GM19397 (cell line): Measurements from ENCODE around the gene ACSS1.

Experiments
- ATAC-seq: cut with Tn5 transposase; IDR thresholded peaks from one replicate; pipeline ENCODE4 v1.9.1; 2021; ENCODE audit warnings: mild to moderate bottlenecking, moderate library complexity; ENCODE audit not compliant: unreplicated experiment

ACSS1 gene

DNA sequence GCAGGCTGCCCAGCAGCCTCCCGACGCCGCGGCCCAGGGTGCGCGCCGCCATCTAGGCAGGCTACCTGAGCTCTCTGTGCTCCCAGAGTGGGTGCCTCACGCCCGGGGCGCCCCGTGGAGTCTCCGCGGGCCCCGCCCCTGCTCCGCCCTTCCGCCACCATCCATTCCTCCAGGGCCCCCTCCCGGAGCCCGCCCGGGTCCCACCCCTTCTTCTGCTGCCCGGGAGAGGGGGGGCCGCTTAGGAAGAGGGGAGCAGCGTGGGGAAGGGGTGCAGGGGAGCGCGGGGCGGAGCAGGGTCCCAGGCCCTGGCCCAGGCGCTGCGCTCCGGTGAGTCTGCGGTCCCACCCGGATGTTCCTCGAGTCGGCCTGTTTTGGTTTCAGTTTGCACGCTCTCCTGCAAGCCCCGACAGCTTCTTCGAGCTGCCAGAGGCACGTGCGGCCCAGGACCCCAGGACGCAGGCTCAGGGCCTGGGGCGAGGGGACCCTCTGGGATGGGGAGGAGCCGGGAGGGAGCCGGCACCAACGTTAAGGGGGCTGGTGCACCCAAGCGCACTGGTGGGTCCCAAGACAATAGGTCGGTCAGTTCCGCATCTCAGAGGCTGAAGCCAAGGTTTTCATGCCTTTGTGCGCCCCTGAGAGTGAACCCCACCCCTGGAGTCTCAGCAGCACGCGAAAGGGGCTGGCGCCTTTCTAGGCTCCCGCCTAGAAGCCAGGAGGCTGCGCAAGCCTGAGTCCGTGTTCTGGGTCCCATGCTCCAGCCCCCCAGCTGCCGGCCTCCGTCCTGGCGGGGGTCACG is at the start of gene ACSS1:
ACSS1 (minus strand) TSS at position 89 of the 796 bp plus-strand sequence; CDS start at position 52, 37 bp downstream.
- ATAC-seq: peak; percentile 63

DNA sequence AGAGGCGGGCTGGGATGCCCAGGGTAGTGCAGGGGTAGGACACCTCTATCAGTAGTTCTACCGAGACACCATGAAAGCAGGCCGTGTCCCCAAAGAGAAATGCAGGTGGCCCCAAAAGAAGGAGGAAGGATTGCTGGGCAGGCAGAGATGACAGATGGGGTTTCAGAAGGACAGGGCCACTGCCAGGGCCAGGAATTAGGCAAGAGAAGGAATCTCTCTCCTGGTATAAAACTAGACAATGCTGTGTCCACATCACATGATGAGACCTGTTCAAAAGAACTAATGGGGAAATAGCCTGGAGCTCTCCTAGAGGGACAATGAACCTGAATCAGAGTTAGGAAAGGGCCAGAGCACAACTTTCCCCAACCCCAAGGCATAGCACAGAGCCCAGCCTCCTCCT is 45.6 kb upstream of the ACSS1 start:
- no peak for ATAC-seq

DNA sequence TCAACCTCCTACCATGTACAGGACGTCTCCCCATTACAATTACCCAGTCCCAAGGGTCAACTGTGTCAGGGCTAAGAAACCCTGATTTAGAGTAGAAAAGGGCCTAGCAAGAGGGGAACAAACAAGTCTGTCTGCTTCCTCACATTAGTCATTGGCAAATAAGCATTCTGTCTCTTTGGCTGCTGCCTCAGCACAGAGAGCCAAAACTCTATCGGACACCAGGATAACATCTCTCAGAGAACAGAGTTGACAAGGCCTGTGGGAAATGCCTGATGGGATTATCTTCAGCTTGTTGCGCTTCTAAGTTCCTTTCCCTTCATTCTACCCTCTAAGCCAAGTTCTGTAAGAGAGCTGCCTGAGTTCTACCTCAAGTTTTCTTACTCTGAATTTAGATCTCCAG is 43.0 kb upstream of the ACSS1 start:
- ATAC-seq: no peak

DNA sequence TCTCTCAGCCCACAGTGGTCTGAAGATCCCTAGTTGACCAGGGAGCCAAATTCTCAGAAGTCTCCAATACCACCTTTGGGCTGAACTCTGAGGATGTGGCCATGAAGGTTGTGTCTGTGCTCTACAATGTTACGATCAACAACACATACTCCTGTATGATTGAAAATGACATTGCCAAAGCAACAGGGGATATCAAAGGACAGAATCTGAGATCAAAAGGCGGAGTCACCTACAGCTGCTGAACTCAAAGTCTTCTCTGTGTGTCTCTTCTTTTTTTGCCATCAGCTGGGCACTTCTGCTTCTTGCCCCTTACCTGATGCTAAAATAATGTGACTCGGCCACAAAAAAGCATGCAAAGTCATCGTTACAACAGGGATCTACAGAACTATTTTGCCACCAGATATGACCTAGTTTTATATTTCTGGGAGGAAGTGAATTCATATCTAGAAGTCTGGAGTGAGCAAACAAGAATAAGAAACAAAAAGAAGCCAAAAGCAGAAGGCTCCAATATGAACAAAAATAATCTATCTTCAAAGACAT is 41.7 kb upstream of the ACSS1 start:
- ATAC-seq: no peak

DNA sequence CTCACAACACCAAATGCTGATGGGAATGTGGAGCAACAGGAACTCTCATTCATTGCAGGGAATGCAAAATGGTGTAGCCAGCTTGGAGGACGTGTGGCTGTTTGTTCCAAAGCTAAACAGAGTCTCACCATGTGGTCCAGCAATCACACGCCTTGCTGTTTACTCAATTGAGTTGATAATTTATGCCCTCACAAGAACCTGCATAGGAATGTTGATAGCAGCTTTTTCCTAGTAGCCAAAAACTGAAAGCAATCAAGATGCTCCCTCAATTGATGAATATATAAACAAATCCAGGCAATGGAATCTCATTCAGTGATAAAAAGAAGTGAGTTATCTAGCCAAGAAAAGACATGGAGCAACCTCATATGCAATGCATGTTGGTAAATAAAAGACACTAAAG is 39.6 kb upstream of the ACSS1 start:
- no peak for ATAC-seq

DNA sequence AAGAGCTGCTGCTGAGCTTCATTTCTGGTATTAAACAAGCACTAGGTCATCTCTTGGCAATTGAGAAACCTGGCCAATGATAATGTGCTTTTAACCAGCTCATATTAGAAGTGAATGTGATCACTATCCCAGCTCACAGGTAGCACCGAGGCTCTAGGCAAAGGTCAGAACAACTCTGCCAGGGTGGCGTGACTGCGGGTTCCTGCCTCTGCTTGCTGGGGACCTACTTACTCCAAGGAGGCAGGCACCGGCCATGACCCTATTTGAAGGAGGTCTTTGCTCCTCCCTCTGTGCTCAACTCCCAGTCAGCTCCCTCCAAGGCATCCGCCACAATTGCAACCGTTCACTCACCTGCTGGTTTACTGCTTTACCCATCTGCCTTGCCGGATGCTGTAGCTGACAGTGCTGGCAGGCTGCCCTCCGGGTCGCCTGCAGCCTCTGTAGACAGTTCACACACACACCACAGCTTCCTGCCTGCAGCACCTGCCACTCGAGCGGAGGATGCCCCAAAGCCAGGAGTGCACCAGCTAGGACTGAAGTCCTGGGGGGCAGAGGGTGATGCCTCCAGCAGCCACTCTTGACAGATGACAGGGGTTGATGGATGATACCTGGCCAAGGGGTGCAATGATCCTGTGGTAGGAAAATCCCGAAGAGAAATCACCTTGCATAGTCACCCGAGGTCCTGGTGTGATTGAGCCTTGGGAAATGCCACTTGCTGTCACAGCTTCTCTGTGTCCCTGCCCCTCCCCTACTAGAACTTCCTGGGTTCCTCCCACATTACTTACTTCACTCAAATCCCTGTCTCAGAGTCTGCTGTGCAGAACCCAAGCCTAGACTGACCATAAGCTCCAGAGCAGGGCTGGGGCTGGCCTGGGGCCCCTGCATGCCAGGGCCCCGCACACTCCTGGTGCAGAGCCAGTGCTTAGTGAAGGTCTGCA is 32.8 kb upstream of the ACSS1 start:
- peak; percentile 78 for ATAC-seq

DNA sequence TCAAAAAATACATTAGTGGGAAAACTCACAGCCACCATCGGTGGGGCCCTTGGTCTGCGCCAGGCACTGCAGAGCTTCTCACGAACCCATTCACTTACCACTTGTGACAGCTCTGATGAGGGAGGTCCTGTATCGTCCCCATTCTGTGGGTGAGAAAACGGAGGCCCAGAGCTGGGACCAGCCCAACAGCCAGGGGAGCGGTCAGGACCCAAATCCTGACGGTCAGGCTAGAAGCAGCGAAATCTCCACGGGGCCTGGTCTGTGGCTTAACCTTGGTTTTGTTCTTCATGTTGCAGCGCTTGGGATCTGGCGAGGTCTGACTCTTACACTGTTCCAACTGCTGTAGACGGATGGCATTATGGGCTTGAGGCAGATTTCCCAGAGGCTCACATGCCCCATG is 31.7 kb upstream of the ACSS1 start:
- no peak for ATAC-seq

DNA sequence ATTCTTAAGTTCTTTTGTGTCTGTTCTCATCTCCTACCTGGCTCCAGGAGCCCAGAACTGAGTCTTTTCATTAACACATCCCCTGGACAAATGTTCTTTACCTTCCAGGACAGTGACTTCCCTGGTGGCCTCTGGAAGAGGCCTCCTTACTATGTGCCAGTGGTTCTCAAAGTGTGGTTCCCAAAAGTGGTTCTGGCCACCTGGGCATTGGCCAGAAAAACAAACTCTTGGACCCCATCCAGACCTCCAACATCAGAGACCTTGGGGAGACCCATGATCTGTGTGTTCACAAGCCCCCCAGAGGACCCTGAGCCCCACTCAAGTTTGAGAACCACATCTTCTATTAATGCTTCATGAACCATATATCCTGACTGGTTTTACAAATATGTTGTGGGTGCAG is 31.2 kb upstream of the ACSS1 start:
- ATAC-seq: no peak

DNA sequence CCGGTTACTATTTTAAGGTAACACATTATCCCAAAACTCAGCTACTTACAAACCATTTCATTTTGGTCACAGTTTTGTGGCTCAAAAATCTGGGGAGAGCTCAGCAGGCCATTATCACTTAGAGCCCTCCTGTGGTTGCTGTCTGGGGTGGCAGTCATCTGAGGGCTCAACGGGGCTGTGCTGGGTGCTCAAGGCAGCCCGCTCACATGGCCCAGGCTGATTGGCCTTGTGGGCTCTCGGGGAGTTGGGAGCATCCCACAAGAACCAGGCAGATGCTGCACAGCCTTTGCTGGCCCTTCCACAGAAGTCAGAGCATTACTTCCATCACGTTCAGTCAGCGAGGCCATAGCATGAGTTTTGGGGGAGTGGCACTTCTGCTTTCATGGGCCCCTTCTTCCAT is 30.3 kb upstream of the ACSS1 start:
- ATAC-seq: no peak

DNA sequence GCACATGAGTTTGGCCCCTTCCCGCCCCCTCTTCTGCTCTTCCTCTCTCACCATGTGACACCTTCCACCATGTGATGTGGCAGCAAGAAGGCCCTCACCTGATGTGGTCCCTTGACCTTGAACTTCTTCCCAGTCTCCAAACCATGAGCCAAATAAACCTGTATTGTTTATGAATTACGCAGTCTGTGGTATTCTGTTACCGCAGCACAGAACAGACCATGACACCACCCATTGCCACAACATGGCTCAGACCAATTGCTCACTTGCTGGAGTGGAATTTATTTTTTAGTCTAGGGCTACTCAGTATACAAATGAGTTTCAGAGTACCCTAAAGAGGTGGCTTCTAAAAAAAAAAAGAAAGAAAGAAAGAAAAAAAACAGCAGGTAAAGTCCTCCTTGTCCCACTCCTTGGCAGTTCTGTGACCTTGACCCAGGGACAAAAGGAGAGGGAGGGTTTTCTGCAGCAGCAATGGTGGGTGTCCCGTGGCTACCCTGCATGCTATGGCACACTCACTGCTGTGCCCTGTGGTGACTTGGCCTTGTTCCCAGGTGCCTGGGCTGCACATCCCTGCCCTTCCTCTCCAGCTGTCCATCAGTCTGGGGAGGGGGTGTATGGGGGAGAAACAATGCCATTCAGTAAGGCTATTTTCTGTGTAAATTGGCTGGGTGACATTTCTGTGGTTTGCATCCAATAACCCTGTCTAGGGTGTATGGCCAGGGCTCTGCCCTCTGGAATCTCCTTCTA is 29.4 kb upstream of the ACSS1 start:
- no peak for ATAC-seq

DNA sequence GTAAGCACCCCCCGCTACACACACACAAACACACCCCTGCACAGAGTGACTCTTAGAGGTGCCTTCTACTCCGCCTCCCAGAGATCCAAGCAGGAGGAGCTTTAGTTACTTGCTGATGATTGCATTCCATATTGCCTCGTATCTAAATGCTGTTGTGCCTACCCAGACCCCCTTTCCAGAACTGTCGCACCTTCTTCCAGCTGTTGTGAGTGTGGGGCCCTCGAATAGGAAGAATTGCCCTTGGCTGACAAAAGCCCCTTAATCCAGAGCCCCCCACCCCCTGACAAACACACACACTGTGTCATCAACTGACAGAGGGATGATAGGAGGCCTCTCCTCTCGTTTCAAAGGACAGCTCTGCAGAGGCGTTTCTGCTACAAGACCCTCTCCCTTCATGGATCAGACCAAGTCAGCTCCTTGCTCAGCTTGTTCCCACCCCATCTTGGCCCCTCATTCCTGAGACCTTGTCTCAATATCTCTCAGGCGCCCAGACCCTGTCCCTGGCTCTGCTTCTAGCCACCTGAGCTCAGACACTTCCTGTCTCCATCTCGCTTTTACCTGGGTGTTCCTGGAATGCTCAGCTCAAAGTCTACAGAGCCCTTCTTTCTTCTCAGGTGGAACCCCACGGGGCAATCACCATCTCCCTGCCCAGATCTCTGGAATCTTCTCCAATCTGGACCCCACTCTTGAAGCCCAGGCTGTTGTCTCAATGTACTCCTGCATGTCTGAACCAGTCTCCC is 28.0 kb upstream of the ACSS1 start:
- ATAC-seq: no peak

DNA sequence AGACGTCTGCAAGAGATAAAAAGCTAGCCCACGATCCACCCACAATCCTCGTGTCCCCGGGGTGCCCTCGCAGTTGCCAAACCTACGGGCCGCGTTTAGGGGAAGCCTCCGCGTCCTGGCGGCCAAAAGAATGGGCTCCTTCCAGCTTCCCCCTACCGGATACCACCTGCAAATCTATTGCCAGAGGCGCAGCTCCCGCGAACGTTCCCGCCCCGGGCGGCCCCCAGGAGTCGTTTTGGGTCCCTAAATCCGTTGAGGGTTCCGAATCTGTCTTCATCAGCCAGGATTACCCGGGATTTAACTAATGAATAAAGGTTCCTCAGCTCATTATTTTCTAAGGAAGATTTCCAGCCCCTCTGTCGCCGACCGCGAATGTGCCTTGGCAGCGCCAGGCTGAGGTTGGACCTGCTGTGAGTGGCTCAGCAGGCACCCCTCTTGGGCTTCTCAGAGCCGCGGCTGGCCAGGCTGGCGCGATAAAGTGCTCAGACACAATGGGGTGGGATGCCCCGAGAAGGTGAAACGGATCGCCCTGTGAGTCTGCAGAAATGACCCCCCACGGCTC is 26.8 kb upstream of the ACSS1 start:
- ATAC-seq: no peak

DNA sequence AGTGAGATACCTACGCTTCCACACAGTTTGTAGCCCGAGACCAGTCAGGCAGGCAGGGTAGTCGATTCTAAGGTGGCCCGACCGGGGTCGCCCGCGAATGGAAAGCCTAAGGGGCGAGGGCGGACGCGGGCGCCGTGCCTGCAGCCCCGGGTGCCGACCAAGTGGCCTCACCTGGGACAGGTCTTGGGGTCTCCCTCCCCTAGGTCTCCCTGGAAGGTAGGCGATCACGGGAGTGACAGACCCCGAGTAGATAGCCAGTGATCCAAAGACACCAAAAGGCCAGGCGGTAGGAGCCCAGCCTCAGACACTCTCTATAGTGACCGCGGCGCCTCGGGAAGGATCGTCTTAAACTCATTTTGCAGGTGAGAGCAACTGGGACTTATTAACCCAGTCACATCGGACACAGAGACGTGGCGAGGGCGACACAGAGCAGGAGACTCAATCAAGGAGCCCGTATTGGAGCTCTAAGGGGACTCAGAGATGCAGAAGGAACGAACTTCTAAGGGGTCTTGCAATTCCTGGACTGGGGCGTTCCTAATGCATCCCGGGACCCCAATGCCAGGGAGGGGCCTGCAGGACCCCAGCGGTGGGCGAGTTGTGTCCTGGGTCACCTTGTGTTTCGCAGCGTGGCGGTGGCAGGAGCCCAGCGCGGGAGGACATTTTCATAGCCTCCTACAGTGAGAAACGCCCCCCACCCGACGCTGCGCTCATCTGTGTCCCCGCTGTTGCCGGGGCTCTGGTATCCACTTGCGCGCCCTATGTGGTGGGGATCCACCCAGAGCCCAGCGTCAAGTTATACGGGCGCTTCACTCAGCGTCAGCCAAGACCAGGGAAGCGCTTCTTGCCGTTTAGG is 26.1 kb upstream of the ACSS1 start:
- ATAC-seq: no peak

DNA sequence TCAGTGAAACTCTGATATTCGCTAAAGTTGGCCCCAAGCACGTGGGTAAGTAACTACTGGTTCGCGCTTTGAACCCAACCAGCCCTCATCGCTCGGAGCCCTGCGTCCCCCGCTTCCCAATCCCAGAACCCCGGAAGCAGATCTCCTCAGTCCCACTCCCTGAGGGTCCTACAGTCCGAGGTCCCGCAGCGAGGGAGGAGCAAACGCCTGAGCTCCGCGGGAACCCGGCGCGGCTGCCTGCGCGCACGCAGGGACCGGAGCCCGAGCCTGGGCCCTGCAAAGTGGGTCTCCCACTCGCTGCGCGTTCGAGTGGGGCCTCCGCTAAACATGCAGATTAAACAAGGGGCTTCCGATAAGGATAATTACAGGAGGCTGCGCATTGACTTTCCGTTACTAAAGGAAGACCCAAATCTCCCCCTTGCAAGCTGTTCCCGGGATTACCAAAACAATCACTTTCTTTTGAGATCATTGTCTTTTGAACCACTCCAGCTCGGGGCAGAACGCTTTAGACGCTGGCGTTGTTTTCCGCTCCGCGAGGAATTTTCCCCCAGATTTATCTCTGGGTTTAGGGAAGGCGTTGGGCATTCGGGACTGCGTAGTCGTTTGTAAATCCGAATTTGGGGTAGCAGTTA is 25.3 kb upstream of the ACSS1 start:
- no peak for ATAC-seq

DNA sequence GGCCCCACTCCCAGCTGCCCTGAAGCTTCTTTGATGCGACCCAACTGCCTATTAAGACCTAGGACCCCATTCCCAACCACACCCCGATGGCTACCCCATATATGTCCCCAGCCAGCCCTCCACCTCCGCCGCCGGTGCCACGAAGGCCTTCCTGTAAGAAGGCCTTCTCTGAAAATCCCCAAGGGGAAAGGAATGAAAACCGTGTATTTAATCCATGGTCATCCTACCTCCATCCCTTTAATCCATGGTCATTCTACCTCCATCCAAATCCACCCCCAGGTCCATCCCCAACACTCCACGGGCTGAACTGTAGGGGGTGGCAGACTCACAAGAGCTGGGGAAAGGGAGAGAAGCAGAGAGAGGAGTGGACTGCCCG is 24.5 kb upstream of the ACSS1 start:
- no peak for ATAC-seq

DNA sequence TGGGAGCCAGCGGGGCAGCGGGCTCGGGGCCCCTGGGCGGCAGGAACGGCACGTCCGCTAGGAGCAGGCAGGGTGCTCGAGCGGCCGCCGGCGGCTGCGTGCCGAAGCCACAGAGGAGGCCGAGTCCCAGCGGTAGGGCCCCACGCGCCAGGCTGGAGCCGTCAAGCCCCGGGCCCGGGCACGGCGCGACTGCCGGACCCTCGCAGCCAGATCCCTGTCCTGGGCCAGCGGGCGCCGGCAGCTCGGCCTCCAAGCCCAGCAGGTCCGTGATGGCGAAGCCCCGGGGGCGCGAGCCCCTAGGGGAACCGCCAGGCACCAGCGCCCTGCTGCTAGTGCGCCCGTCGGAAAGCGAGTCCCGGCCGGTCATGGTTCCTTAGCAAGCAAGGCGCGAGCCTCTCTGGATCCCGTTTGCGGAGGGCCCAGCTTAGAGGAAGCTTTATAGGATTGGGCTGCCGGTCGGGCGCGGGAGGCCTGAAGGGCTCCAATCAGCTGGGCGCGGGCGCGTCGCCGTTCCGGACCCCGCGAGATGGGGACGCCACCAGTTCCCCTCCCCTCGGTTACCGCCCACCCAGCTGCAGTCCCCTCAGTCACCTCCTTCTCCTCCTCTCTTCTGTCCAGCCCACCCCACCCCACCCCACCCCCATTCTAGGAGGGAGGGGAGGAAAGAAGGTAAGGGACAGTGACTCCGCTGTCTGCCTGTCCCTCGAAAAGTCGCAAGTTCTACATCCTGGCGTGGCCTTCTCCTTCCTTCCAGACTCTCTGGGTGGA is 24.0 kb upstream of the ACSS1 start, which contains the start of gene VSX1:
VSX1 (minus strand) TSS at position 412 of the 768 bp plus-strand sequence; CDS start at position 367, 45 bp downstream.
- ATAC-seq: no peak

DNA sequence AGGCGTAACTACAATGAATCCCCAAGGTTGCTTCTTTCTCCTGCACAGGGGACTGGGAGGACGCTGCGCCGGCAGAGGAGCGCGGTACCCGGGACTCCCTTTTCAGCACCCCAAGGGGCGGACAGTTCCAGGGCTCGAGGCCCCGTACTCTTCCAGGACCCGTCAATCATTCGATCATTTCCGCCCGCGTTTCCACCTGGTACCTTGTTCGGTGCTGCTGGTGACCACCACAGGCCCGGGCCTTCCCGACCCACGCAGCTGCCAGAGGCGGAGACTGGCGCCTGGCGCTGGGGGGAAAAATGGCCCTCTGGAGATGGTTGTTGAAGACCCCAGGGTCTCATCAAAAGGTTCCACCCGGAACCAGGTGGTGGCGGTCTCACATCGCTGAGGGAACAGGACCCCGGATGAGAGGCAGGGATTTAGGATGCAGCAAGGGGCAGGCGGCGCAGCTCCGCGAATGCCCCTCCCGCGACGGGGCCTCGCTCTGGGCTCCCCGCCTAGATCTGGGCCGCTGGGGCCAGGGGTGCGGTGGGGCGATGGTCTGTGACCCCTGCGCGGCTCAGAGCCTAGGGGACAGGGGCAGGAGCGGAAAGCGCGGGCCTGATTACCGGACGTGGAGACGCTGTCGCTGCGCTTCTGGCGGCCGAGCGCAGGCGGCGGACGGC is 23.3 kb upstream of the ACSS1 start:
- ATAC-seq: no peak
